WTC11 (cell line): Measurements from ENCODE around the gene FAM3D. TPM values are rescaled to one million over a fixed set of nuclear protein-coding genes. Genes with fewer than 3 reads are reported as not detected.
A peak's percentile ranks its signal among the peaks of the same experiment; 100 is the strongest.

Experiments
- ATAC-seq: fragments of 200-7000 bp; cut with Tn5 transposase; 2 replicates; pipeline ENCODE4 v1.10.0; 2021; ENCODE audit warnings: mild to moderate bottlenecking, moderate library complexity
- CTCF ChIA-PET: fragments of 300-600 bp; sonication (Branson Sonifier 250); formaldehyde crosslinking; loops from one replicate; lab custom pipeline; 2021; ENCODE audit warnings: antibody characterized with exemption; lab: Charles Lee
- POLR2A ChIA-PET: fragments of 350-600 bp; sonication (Branson Sonifier 250); formaldehyde crosslinking; loops from one replicate; lab custom pipeline; 2021; ENCODE audit warnings: antibody characterized with exemption; lab: Charles Lee
- DNase-seq: peaks from one replicate; pipeline ENCODE4 v3.0.0; 2021; ENCODE audit warnings: low spot score
- H3K27ac Mint-ChIP-seq: 2 replicates; pipeline ENCODE4 v1.8.0; 2021; ENCODE audit warnings: mixed read lengths
- H3K27me3 Mint-ChIP-seq: 2 replicates; pipeline ENCODE4 v1.8.0; 2021; ENCODE audit warnings: low read depth, mild to moderate bottlenecking, moderate library complexity, mixed read lengths
- H3K36me3 Mint-ChIP-seq: 2 replicates; pipeline ENCODE4 v1.8.0; 2021; ENCODE audit warnings: mixed read lengths
- H3K4me1 Mint-ChIP-seq: 2 replicates; pipeline ENCODE4 v1.8.0; 2022; ENCODE audit warnings: mixed read lengths
- H3K4me3 Mint-ChIP-seq: 2 replicates; pipeline ENCODE4 v1.8.0; 2021; ENCODE audit warnings: mild to moderate bottlenecking, moderate library complexity, mixed read lengths
- H3K9me3 Mint-ChIP-seq: 2 replicates; pipeline ENCODE4 v1.8.0; 2021; ENCODE audit warnings: mixed read lengths
- IRF2 ChIP-seq: sonication (generic); formaldehyde crosslinking; IDR thresholded peaks from 2 replicates; pipeline ENCODE4 v1.8.0; 2022; ENCODE audit warnings: low read depth, missing genetic modification reagents, borderline replicate concordance
- JUN ChIP-seq: sonication (generic); formaldehyde crosslinking; IDR thresholded peaks from 2 replicates; pipeline ENCODE4 v1.8.0; 2023; ENCODE audit warnings: mild to moderate bottlenecking, missing genetic modification reagents
- NR2C2 ChIP-seq: sonication (generic); formaldehyde crosslinking; IDR thresholded peaks from 2 replicates; pipeline ENCODE4 v1.8.0; 2022; ENCODE audit warnings: mild to moderate bottlenecking, missing genetic modification reagents
- TP53 ChIP-seq: sonication (generic); formaldehyde crosslinking; IDR thresholded peaks from 2 replicates; pipeline ENCODE4 v1.8.1; 2023; ENCODE audit warnings: mild to moderate bottlenecking, missing genetic modification reagents
- ZNF232 ChIP-seq: sonication (generic); formaldehyde crosslinking; IDR thresholded peaks from 2 replicates; pipeline ENCODE4 v1.8.0; 2022; ENCODE audit warnings: mild to moderate bottlenecking, missing genetic modification reagents
- total RNA-seq: library from RNA; stranded (reverse); gene quantifications from 3 replicates; pipeline ENCODE4 v1.2.3, GENCODE V29; 2021
- TF ChIP-seq, protein P1 (sequence below): fragments of 250-450 bp; sonication (Bioruptor Pico); IDR thresholded peaks from 2 replicates; pipeline ENCODE4 v1.9.0; 2021; ENCODE audit warnings: mild to moderate bottlenecking, borderline replicate concordance
- TF ChIP-seq, protein P2 (sequence below): sonication (generic); formaldehyde crosslinking; IDR thresholded peaks from 2 replicates; pipeline ENCODE4 v1.8.1; 2023; ENCODE audit warnings: mild to moderate bottlenecking, moderate library complexity, missing genetic modification reagents
- TF ChIP-seq, protein P3 (sequence below): fragments of 250-450 bp; sonication (Bioruptor Pico); IDR thresholded peaks from 2 replicates; pipeline ENCODE4 v1.9.0; 2021; ENCODE audit warnings: mild to moderate bottlenecking
- TF ChIP-seq, protein P4 (sequence below): fragments of 200-600 bp; IDR thresholded peaks from 2 replicates; pipeline ENCODE4 v1.8.0; 2022; ENCODE audit warnings: antibody characterized with exemption
- TF ChIP-seq, protein P5 (sequence below): sonication (generic); formaldehyde crosslinking; IDR thresholded peaks from 2 replicates; pipeline ENCODE4 v1.8.1; 2022; ENCODE audit warnings: low read depth, missing genetic modification reagents, borderline replicate concordance
- TF ChIP-seq, protein P6 (sequence below): sonication (generic); formaldehyde crosslinking; IDR thresholded peaks from 2 replicates; pipeline ENCODE4 v1.8.0; 2023; ENCODE audit warnings: missing genetic modification reagents, mild to moderate bottlenecking, borderline replicate concordance
- TF ChIP-seq, protein P7 (sequence below): sonication (generic); formaldehyde crosslinking; IDR thresholded peaks from 2 replicates; pipeline ENCODE4 v1.8.0; 2022; ENCODE audit warnings: mild to moderate bottlenecking, missing genetic modification reagents

Gene FAM3D
- total RNA-seq, 1 experiment from 2014 or later: 0.66 TPM

DNA sequence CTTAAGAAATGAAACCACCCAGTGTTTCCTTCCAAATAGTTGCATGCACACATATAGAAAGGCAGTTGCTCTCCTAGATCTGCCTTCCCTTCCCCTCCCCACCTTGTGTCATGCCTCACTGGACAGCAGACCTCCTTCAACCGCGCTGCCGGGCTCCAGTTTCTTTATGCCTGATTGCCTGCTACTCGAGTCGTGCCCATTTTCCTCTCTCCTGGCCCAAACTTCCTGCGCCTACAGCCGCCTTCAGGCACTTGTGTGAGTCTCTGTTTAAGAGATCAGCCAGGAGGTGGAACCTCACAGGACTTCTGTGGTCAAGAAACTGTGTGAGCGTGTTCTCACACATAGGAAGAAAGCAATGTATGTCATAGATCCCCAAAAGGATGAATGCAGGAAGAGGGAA, 80.6 kb downstream of the FAM3D start:
- ATAC-seq (no peak), DNase-seq (no peak)
- H3K9me3 Mint-ChIP-seq: no peaks in the 10 kb centered on the region
- 0 out of 2 replicates have a peak, but pooled peaks have one; percentile 18 for TF ChIP-seq TP53
- TF ChIP-seq, protein P1, sequence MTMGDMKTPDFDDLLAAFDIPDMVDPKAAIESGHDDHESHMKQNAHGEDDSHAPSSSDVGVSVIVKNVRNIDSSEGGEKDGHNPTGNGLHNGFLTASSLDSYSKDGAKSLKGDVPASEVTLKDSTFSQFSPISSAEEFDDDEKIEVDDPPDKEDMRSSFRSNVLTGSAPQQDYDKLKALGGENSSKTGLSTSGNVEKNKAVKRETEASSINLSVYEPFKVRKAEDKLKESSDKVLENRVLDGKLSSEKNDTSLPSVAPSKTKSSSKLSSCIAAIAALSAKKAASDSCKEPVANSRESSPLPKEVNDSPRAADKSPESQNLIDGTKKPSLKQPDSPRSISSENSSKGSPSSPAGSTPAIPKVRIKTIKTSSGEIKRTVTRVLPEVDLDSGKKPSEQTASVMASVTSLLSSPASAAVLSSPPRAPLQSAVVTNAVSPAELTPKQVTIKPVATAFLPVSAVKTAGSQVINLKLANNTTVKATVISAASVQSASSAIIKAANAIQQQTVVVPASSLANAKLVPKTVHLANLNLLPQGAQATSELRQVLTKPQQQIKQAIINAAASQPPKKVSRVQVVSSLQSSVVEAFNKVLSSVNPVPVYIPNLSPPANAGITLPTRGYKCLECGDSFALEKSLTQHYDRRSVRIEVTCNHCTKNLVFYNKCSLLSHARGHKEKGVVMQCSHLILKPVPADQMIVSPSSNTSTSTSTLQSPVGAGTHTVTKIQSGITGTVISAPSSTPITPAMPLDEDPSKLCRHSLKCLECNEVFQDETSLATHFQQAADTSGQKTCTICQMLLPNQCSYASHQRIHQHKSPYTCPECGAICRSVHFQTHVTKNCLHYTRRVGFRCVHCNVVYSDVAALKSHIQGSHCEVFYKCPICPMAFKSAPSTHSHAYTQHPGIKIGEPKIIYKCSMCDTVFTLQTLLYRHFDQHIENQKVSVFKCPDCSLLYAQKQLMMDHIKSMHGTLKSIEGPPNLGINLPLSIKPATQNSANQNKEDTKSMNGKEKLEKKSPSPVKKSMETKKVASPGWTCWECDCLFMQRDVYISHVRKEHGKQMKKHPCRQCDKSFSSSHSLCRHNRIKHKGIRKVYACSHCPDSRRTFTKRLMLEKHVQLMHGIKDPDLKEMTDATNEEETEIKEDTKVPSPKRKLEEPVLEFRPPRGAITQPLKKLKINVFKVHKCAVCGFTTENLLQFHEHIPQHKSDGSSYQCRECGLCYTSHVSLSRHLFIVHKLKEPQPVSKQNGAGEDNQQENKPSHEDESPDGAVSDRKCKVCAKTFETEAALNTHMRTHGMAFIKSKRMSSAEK (CRISPR knock-in tag): no peak
- H3K4me3 Mint-ChIP-seq: peak overlapping the region; percentile 63
- H3K36me3 Mint-ChIP-seq: no peaks in the 10 kb centered on the region
- ChIA-PET CTCF (interaction anchor here (0.7 to 3.2 kb wide), 14 partner anchors 12 to 280 kb away, joined by 3 to 27 read pairs (median 6); partner anchors contain the start of genes HTD2 and RPP14), POLR2A (interaction anchor here (1.0 to 1.2 kb wide), 2 partner anchors 19 to 25 kb away, joined by 4 to 5 read pairs; no protein-coding TSS in a partner anchor)
- no peak overlapping the region for H3K27ac Mint-ChIP-seq
- peaks cover 34% of the 10 kb centered on the region for H3K4me1 Mint-ChIP-seq
- peaks cover 47% of the 10 kb centered on the region for H3K27me3 Mint-ChIP-seq

DNA sequence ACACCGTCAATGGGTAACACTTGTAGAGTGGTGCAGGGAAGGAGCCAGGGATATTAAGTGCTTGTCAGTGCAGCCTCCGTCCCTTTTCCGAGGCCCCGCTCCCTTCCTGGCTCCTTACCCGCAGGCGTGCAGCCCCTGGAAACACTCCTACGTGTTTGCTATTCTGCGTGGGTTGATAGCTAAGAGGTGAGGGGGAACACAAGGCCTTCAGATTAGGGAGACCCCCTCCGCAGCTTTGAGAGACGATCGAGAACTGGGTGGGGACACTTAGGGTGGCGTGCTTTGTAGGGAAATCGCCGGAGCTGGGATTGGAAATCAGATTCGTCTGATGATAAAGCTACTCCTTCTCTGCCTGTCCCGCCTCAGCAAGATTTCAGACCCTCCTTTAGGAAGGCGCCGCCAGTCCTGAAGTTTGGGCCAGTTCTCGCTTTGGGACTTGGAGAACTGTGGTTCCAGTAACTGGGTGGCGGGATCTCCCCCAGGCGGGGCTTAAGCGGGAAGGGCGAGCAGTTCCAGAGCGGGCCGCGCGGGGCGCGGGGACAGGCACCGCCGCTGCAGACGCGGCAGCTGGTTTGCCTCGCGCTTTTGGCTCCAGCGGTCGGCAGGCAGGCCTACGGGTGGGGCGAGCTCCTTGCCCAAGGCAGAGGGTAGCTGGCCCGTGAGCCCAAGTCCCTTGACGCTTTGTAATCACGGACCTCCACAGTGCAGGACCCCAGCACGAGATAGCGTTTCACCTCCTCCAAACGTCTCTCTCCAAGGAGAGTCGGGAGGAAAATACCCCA, 81.4 kb downstream of the FAM3D start:
- Mint-ChIP-seq H3K4me3 (peak overlapping the region; percentile 63), H3K4me1 (peaks cover 40% of the 10 kb centered on the region), H3K27ac (no peak overlapping the region)
- DNase-seq: peak; percentile 90
- ATAC-seq: peak; percentile 82
- POLR2A ChIA-PET: interaction anchor here (1.0 to 1.2 kb wide), 2 partner anchors 19 to 24 kb away, joined by 4 to 5 read pairs; no protein-coding TSS in a partner anchor
- TF ChIP-seq, protein P2, sequence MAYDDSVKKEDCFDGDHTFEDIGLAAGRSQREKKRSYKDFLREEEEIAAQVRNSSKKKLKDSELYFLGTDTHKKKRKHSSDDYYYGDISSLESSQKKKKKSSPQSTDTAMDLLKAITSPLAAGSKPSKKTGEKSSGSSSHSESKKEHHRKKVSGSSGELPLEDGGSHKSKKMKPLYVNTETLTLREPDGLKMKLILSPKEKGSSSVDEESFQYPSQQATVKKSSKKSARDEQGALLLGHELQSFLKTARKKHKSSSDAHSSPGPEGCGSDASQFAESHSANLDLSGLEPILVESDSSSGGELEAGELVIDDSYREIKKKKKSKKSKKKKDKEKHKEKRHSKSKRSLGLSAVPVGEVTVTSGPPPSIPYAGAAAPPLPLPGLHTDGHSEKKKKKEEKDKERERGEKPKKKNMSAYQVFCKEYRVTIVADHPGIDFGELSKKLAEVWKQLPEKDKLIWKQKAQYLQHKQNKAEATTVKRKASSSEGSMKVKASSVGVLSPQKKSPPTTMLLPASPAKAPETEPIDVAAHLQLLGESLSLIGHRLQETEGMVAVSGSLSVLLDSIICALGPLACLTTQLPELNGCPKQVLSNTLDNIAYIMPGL: 0 out of 2 replicates have a peak, but pooled peaks have one; percentile 36
- TF ChIP-seq NR2C2 (CRISPR knock-in tag) (no peak), ZNF232 (no peak), JUN (CRISPR knock-in tag) (no peak), IRF2 (no peak), TP53 (0 out of 2 replicates have a peak, but pooled peaks have one; percentile 63)
- TF ChIP-seq, protein P3, sequence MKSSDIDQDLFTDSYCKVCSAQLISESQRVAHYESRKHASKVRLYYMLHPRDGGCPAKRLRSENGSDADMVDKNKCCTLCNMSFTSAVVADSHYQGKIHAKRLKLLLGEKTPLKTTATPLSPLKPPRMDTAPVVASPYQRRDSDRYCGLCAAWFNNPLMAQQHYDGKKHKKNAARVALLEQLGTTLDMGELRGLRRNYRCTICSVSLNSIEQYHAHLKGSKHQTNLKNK (CRISPR knock-in tag): no peak
- TF ChIP-seq, protein P4, sequence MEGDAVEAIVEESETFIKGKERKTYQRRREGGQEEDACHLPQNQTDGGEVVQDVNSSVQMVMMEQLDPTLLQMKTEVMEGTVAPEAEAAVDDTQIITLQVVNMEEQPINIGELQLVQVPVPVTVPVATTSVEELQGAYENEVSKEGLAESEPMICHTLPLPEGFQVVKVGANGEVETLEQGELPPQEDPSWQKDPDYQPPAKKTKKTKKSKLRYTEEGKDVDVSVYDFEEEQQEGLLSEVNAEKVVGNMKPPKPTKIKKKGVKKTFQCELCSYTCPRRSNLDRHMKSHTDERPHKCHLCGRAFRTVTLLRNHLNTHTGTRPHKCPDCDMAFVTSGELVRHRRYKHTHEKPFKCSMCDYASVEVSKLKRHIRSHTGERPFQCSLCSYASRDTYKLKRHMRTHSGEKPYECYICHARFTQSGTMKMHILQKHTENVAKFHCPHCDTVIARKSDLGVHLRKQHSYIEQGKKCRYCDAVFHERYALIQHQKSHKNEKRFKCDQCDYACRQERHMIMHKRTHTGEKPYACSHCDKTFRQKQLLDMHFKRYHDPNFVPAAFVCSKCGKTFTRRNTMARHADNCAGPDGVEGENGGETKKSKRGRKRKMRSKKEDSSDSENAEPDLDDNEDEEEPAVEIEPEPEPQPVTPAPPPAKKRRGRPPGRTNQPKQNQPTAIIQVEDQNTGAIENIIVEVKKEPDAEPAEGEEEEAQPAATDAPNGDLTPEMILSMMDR: peak; percentile 56
- TF ChIP-seq, protein P5, sequence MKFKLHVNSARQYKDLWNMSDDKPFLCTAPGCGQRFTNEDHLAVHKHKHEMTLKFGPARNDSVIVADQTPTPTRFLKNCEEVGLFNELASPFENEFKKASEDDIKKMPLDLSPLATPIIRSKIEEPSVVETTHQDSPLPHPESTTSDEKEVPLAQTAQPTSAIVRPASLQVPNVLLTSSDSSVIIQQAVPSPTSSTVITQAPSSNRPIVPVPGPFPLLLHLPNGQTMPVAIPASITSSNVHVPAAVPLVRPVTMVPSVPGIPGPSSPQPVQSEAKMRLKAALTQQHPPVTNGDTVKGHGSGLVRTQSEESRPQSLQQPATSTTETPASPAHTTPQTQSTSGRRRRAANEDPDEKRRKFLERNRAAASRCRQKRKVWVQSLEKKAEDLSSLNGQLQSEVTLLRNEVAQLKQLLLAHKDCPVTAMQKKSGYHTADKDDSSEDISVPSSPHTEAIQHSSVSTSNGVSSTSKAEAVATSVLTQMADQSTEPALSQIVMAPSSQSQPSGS (CRISPR knock-in tag): no peak
- TF ChIP-seq, protein P6, sequence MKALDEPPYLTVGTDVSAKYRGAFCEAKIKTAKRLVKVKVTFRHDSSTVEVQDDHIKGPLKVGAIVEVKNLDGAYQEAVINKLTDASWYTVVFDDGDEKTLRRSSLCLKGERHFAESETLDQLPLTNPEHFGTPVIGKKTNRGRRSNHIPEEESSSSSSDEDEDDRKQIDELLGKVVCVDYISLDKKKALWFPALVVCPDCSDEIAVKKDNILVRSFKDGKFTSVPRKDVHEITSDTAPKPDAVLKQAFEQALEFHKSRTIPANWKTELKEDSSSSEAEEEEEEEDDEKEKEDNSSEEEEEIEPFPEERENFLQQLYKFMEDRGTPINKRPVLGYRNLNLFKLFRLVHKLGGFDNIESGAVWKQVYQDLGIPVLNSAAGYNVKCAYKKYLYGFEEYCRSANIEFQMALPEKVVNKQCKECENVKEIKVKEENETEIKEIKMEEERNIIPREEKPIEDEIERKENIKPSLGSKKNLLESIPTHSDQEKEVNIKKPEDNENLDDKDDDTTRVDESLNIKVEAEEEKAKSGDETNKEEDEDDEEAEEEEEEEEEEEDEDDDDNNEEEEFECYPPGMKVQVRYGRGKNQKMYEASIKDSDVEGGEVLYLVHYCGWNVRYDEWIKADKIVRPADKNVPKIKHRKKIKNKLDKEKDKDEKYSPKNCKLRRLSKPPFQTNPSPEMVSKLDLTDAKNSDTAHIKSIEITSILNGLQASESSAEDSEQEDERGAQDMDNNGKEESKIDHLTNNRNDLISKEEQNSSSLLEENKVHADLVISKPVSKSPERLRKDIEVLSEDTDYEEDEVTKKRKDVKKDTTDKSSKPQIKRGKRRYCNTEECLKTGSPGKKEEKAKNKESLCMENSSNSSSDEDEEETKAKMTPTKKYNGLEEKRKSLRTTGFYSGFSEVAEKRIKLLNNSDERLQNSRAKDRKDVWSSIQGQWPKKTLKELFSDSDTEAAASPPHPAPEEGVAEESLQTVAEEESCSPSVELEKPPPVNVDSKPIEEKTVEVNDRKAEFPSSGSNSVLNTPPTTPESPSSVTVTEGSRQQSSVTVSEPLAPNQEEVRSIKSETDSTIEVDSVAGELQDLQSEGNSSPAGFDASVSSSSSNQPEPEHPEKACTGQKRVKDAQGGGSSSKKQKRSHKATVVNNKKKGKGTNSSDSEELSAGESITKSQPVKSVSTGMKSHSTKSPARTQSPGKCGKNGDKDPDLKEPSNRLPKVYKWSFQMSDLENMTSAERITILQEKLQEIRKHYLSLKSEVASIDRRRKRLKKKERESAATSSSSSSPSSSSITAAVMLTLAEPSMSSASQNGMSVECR (CRISPR knock-in tag): no peak
- TF ChIP-seq, protein P7, sequence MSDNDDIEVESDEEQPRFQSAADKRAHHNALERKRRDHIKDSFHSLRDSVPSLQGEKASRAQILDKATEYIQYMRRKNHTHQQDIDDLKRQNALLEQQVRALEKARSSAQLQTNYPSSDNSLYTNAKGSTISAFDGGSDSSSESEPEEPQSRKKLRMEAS (CRISPR knock-in tag): peak; percentile 57; the same call in 1 of the 2 replicates
- TF ChIP-seq, all 79 proteins: peak for 4
- H3K9me3 Mint-ChIP-seq: no peaks in the 10 kb centered on the region
- CTCF ChIA-PET: interaction anchor here (0.9 to 3.2 kb wide), 16 partner anchors 8 to 279 kb away, joined by 3 to 27 read pairs (median 6); partner anchors contain the start of genes FAM107A, HTD2 and RPP14
- H3K36me3 Mint-ChIP-seq: no peaks in the 10 kb centered on the region
- H3K27me3 Mint-ChIP-seq: peaks cover 47% of the 10 kb centered on the region
